H9 (cell line): Measurements from ENCODE around the gene KREMEN1. TPM values are rescaled to one million over a fixed set of nuclear protein-coding genes. Genes with fewer than 3 reads are reported as not detected.
A peak's percentile ranks its signal among the peaks of the same experiment; 100 is the strongest.

ENCODE experiments used
- DNase-seq: peaks from one replicate; pipeline ENCODE4 v3.0.0-alpha.2; 2017
- H2AFZ ChIP-seq: one replicate; pipeline ENCODE4 v1.6.1; 2013; ENCODE audit warnings: mild to moderate bottlenecking, low read length, control low read depth, moderate library complexity
- H2AK5ac ChIP-seq: 2 replicates; pipeline ENCODE4 v1.6.1; 2013; ENCODE audit warnings: low read length, control low read depth, mixed read lengths; ENCODE audit not compliant: insufficient read length
- H2BK120ac ChIP-seq: one replicate; pipeline ENCODE4 v1.6.1; 2013; ENCODE audit warnings: low read depth, mild to moderate bottlenecking, low read length, control low read depth, inconsistent platforms; ENCODE audit not compliant: poor library complexity, severe bottlenecking
- H2BK12ac ChIP-seq: 2 replicates; pipeline ENCODE4 v1.6.1; 2013; ENCODE audit warnings: low read length, control low read depth, mixed read lengths, low read depth; ENCODE audit not compliant: insufficient read length
- H2BK15ac ChIP-seq: 2 replicates; pipeline ENCODE4 v1.6.1; 2013; ENCODE audit warnings: low read depth, low read length, control low read depth
- H2BK20ac ChIP-seq: one replicate; pipeline ENCODE4 v1.6.1; 2013; ENCODE audit warnings: low read depth, mild to moderate bottlenecking, low read length, control low read depth, inconsistent platforms; ENCODE audit not compliant: poor library complexity, severe bottlenecking
- H2BK5ac ChIP-seq: 2 replicates; pipeline ENCODE4 v1.6.1; 2013; ENCODE audit warnings: low read length, control low read depth, mixed read lengths; ENCODE audit not compliant: insufficient read length
- H3K14ac ChIP-seq: 2 replicates; pipeline ENCODE4 v1.6.1; 2013; ENCODE audit warnings: low read length, control low read depth; ENCODE audit not compliant: insufficient read depth
- H3K18ac ChIP-seq: 2 replicates; pipeline ENCODE4 v1.6.1; 2013; ENCODE audit warnings: low read depth, mild to moderate bottlenecking, mixed read lengths, low read length, control low read depth; ENCODE audit not compliant: insufficient read length
- H3K23ac ChIP-seq: 2 replicates; pipeline ENCODE4 v1.6.1; 2013; ENCODE audit warnings: low read length, control low read depth, mixed read lengths, low read depth; ENCODE audit not compliant: insufficient read length
- H3K23me2 ChIP-seq: 2 replicates; pipeline ENCODE4 v1.6.1; 2013; ENCODE audit warnings: low read depth, mild to moderate bottlenecking, mixed read lengths, low read length, control low read depth; ENCODE audit not compliant: insufficient read length, poor library complexity, severe bottlenecking
- H3K27ac ChIP-seq: 2 replicates; pipeline ENCODE4 v1.5.1; 2013; ENCODE audit warnings: low read length, control low read depth, mixed read lengths, low read depth; ENCODE audit not compliant: insufficient read length
- H3K27me3 ChIP-seq: 2 replicates; pipeline ENCODE4 v1.6.1; 2013; ENCODE audit warnings: low read length, control low read depth, inconsistent platforms; ENCODE audit not compliant: insufficient read depth
- H3K4ac ChIP-seq: 2 replicates; pipeline ENCODE4 v1.6.1; 2013; ENCODE audit warnings: low read depth, mild to moderate bottlenecking, control low read depth, inconsistent platforms, low read length, moderate library complexity
- H3K4me1 ChIP-seq: 2 replicates; pipeline ENCODE4 v1.6.1; 2013; ENCODE audit warnings: low read length, control low read depth, inconsistent platforms; ENCODE audit not compliant: insufficient read depth
- H3K4me2 ChIP-seq: 2 replicates; pipeline ENCODE4 v1.6.1; 2013; ENCODE audit warnings: low read length, control low read depth, mixed read lengths; ENCODE audit not compliant: insufficient read length, insufficient read depth
- H3K56ac ChIP-seq: 2 replicates; pipeline ENCODE4 v1.6.1; 2013; ENCODE audit warnings: low read depth, mild to moderate bottlenecking, mixed read lengths, low read length, control low read depth; ENCODE audit not compliant: insufficient read length
- H3K79me1 ChIP-seq: 2 replicates; pipeline ENCODE4 v1.6.1; 2013; ENCODE audit warnings: low read depth, mild to moderate bottlenecking, moderate library complexity, low read length, control low read depth, inconsistent platforms; ENCODE audit not compliant: insufficient read depth, poor library complexity, severe bottlenecking
- H3K79me2 ChIP-seq: 2 replicates; pipeline ENCODE4 v1.6.1; 2013; ENCODE audit warnings: low read length, control low read depth, inconsistent platforms; ENCODE audit not compliant: insufficient read depth
- H3K9ac ChIP-seq: 2 replicates; pipeline ENCODE4 v1.6.1; 2013; ENCODE audit warnings: low read length, control low read depth, mixed read lengths; ENCODE audit not compliant: insufficient read length; ENCODE audit errors: extremely low read depth
- H3K9me3 ChIP-seq: one replicate; pipeline ENCODE4 v1.6.1; 2013; ENCODE audit warnings: low read depth, low read length, inconsistent platforms; ENCODE audit not compliant: control insufficient read depth
- H3T11ph ChIP-seq: one replicate; pipeline ENCODE4 v1.6.1; 2013; ENCODE audit warnings: mild to moderate bottlenecking, low read length, control low read depth, inconsistent platforms
- H4K20me1 ChIP-seq: one replicate; pipeline ENCODE4 v1.6.1; 2013; ENCODE audit not compliant: control insufficient read depth, insufficient read length, insufficient read depth
- H4K5ac ChIP-seq: 2 replicates; pipeline ENCODE4 v1.6.1; 2013; ENCODE audit warnings: low read depth, mild to moderate bottlenecking, mixed read lengths, low read length, control low read depth; ENCODE audit not compliant: insufficient read length
- H4K8ac ChIP-seq: replicated peaks from 2 replicates; pipeline ENCODE4 v1.6.1; 2013; ENCODE audit warnings: low read length, control low read depth, mixed read lengths, low read depth; ENCODE audit not compliant: insufficient read length
- H4K91ac ChIP-seq: 2 replicates; pipeline ENCODE4 v1.6.1; 2013; ENCODE audit warnings: low read depth, mild to moderate bottlenecking, moderate library complexity, mixed read lengths, low read length, control low read depth; ENCODE audit not compliant: insufficient read length
- H3K27ac Mint-ChIP-seq, 3 experiments: 2 replicates in 2 of 3; 3 replicates in 1 of 3; pipeline ENCODE4 v1.8.0; 2020 to 2021; ENCODE audit warnings: mixed read lengths in 3 of 3, mild to moderate bottlenecking in 1 of 3, moderate library complexity in 1 of 3
- H3K27me3 Mint-ChIP-seq: 2 replicates; pipeline ENCODE4 v1.8.0; 2021; ENCODE audit warnings: low read depth, mild to moderate bottlenecking, moderate library complexity, mixed read lengths
- H3K36me3 Mint-ChIP-seq, 3 experiments: 2 replicates in 2 of 3; 3 replicates in 1 of 3; pipeline ENCODE4 v1.8.0; 2020 to 2021; ENCODE audit warnings: low read depth in 3 of 3, mixed read lengths in 3 of 3; ENCODE audit not compliant: insufficient read depth in 1 of 3
- H3K4me1 Mint-ChIP-seq, 2 experiments: 2 replicates each; pipeline ENCODE4 v1.8.0; 2020; ENCODE audit warnings: mixed read lengths in 2 of 2
- H3K4me3 Mint-ChIP-seq, 2 experiments: 2 replicates in 1 of 2; 3 replicates in 1 of 2; pipeline ENCODE4 v1.8.0; 2020 to 2021; ENCODE audit warnings: mild to moderate bottlenecking in 2 of 2, mixed read lengths in 2 of 2, moderate library complexity in 1 of 2
- H3K9me3 Mint-ChIP-seq, 2 experiments: 2 replicates in 1 of 2; 3 replicates in 1 of 2; pipeline ENCODE4 v1.8.0; 2020; ENCODE audit warnings: mild to moderate bottlenecking in 2 of 2, mixed read lengths in 2 of 2, moderate library complexity in 1 of 2
- CTCF ChIP-seq: fragments of 200-600 bp; sonication (generic); conservative IDR thresholded peaks from 3 replicates; pipeline ENCODE4 v1.8.0; 2021; ENCODE audit warnings: antibody characterized with exemption, mild to moderate bottlenecking
- WGBS: extraction: QIAGEN DNeasy Blood & Tissue Kit; methylation state at CpG from one replicate; pipeline ENCODE4 v1.1.7; 2013; ENCODE audit warnings: missing lambda C conversion rate, low lambda C conversion rate, mixed read lengths; ENCODE audit not compliant: insufficient read length; ENCODE audit errors: extremely low coverage; 5-methylcytosine and 5-hydroxymethylcytosine counted together
- total RNA-seq: library from RNA; stranded (reverse); gene quantifications from 2 replicates; pipeline ENCODE4 v1.2.1, GENCODE V29; 2021

KREMEN1 gene
- total RNA-seq, 1 experiment from 2014 or later, result 2.4 TPM

GRCh38 chr22:29074276-29074772 lies 1.5 kb downstream of the KREMEN1 start:
- Histone ChIP-seq H4K8ac (no peak overlapping the region), H3K56ac (no peak overlapping the region), H3K27ac (no peak overlapping the region), H3T11ph (no peak overlapping the region), H3K4me2 (peak overlapping the region; percentile 54), H3K79me2 (no peaks in the 10 kb centered on the region), H3K18ac (no peak overlapping the region), H2AFZ (no peak overlapping the region), H2BK120ac (no peak overlapping the region), H3K23me2 (peaks cover 19% of the 10 kb centered on the region), H4K5ac (no peak overlapping the region), H3K4me1 (peaks cover 2% of the 10 kb centered on the region; the same call in 1 of the 2 replicates), H3K79me1 (no peaks in the 10 kb centered on the region), H2AK5ac (no peak overlapping the region), H3K14ac (no peak overlapping the region), H3K9ac (no peak overlapping the region), H2BK12ac (no peak overlapping the region), H2BK15ac (no peak overlapping the region), H3K4ac (no peak overlapping the region), H3K23ac (no peak overlapping the region), H4K91ac (no peak overlapping the region), H2BK20ac (no peak overlapping the region), H3K9me3 (no peaks in the 10 kb centered on the region), H3K27me3 (peaks cover 16% of the 10 kb centered on the region; the same call in 1 of the 2 replicates), H2BK5ac (no peak overlapping the region), H4K20me1 (no peaks in the 10 kb centered on the region)
- Mint-ChIP-seq H3K4me3 (peak overlapping the region; percentile 65 to 80), H3K36me3 (no peaks in the 10 kb centered on the region), H3K27me3 (peaks cover 60% of the 10 kb centered on the region), H3K9me3 (no peaks in the 10 kb centered on the region; a peak in 1 of 5 replicates), H3K27ac (no peak overlapping the region; a peak in 1 of 7 replicates), H3K4me1 (peaks cover 26 to 27% of the 10 kb centered on the region in 2 experiments)
- DNase-seq, result no peak
- TF ChIP-seq CTCF, result no peak
- WGBS, result no CpG with 5 or more reads among the region's 10 CpGs
